ENCODE data around the gene AKT1. TPM values are rescaled to one million over a fixed set of nuclear protein-coding genes. Genes with fewer than 3 reads are reported as not detected.

AKT1 gene
- total and polyA plus RNA-seq, 2 of the 13 experiments (the other 11 are each of a cell fraction or from before 2014, with no cell fraction given) = 96.2 to 116 TPM

DNA sequence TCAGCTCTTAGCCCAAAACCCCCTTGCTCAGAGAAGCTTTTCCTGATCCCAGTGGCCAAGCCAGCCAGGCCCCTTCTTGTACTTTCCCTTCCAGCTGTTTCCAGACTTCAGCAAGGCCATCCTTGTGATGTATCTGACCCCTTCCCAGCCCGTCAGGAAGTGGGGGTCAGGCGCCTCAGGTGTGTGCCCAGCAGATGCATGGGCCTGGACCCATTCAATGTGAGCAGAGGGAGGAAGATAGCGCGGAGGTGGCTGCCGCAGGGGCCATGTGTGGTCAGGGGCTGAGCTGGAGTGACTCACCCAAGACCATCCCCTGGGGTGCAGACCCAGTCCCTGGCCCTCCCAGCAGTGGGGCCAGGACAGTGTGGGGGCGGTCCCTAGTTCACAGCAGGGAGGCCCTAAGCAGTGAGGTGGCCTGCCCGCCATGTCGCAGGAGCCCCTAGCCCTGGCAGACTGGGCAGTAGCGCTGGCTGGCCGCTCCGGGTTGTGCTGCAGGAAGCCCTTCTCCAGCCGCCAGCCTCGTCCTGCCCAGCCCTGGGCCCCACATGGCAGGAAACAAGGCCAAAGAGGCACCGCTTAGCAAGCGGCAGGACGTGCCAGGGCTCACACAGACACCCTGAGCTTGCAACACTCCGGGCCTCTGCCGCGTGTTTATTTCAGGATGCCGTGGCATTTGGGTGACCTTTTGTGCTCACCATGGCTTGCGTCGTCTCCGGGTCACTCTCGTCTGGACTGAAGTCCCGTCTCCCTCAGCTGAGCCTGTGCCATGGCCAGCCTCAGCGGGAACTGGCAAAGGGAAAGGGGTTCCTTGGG is 59.5 kb downstream of the AKT1 start (continued):
- no peak for TF ChIP-seq PHB2 (IDR thresholded peaks at IDR 0.05; ENCODE audit: partially characterized antibody)
- TF ChIP-seq, protein P1, sequence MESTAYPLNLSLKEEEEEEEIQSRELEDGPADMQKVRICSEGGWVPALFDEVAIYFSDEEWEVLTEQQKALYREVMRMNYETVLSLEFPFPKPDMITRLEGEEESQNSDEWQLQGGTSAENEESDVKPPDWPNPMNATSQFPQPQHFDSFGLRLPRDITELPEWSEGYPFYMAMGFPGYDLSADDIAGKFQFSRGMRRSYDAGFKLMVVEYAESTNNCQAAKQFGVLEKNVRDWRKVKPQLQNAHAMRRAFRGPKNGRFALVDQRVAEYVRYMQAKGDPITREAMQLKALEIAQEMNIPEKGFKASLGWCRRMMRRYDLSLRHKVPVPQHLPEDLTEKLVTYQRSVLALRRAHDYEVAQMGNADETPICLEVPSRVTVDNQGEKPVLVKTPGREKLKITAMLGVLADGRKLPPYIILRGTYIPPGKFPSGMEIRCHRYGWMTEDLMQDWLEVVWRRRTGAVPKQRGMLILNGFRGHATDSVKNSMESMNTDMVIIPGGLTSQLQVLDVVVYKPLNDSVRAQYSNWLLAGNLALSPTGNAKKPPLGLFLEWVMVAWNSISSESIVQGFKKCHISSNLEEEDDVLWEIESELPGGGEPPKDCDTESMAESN (CRISPR knock-in tag; conservative IDR thresholded peaks at IDR 0.05) = peak; percentile 61; the same call in 1 of the 2 replicates
- peak; percentile 64; the same call in 1 of the 2 replicates for TF ChIP-seq REL (CRISPR knock-in tag; conservative IDR thresholded peaks at IDR 0.05)
- TF ChIP-seq BORCS8-MEF2B (CRISPR knock-in tag; IDR thresholded peaks at IDR 0.05) = no peak
- TF ChIP-seq NAIF1 (CRISPR knock-in tag; IDR thresholded peaks at IDR 0.05; ENCODE audit: borderline replicate concordance) = peak; percentile 53; the same call in 1 of the 2 replicates
- no peak; a peak in 1 of 4 replicates for TF ChIP-seq ATF4 (CRISPR knock-in tag; IDR thresholded peaks at IDR 0.05)
- TF ChIP-seq CREBL2 (CRISPR knock-in tag; IDR thresholded peaks at IDR 0.05; ENCODE audit: borderline replicate concordance) = no peak
- TF ChIP-seq MAFF (IDR thresholded peaks at IDR 0.05; ENCODE audit: low read depth, low read length) = no peak
- 0 out of 2 replicates have a peak, but pooled peaks have one; percentile 36 for TF ChIP-seq FOXK2 (IDR thresholded peaks at IDR 0.05)
- no peak for TF ChIP-seq ZNF10 (CRISPR knock-in tag; IDR thresholded peaks at IDR 0.05; ENCODE audit: borderline replicate concordance, low read depth)
- no peak for TF ChIP-seq KLF12 (CRISPR knock-in tag; IDR thresholded peaks at IDR 0.05; ENCODE audit: borderline replicate concordance)
- peak; percentile 89; the same call in 1 of the 2 replicates for TF ChIP-seq ZBTB20 (CRISPR knock-in tag; IDR thresholded peaks at IDR 0.05; ENCODE audit: borderline replicate concordance, low read depth)
- TF ChIP-seq AHDC1 (CRISPR knock-in tag; IDR thresholded peaks at IDR 0.05; ENCODE audit: borderline replicate concordance) = peak; percentile 66; the same call in 1 of the 2 replicates
- peak; percentile 65; the same call in 1 of the 2 replicates for TF ChIP-seq KDM6A (CRISPR knock-in tag; IDR thresholded peaks at IDR 0.05; ENCODE audit: low read depth)
- peak; percentile 32; the same call in 1 of the 2 replicates for TF ChIP-seq MIER2 (CRISPR knock-in tag; IDR thresholded peaks at IDR 0.05)
- TF ChIP-seq ZNF878 (CRISPR knock-in tag; IDR thresholded peaks at IDR 0.05) = 0 out of 2 replicates have a peak, but pooled peaks have one; percentile 24
- TF ChIP-seq ZNF143 (CRISPR knock-in tag; IDR thresholded peaks at IDR 0.05) = no peak
- TF ChIP-seq ZNF572 (CRISPR knock-in tag; IDR thresholded peaks at IDR 0.05) = 0 out of 2 replicates have a peak, but pooled peaks have one; percentile 52
